Measurements from ENCODE around the gene DNM3.

The DNM3 gene

DNA sequence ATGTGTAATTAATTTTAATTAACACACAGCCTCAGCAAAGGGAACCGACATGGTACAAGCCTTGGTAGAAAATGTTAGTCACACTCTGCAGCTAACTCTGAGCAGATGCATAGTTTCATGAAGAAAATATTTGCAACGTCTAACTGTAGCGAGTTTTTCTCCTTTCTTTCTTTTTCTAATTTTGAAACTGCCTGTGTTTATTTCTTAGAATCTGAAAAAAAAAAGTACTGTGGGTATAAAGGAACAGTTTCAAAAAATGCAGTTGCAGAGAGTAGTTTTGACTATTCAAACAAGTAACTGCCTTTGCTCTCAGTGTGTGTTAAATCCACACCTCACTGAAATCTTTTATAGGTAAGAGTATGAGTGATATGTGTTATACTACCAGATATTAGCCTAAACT, 429.3 kb downstream of the DNM3 start:
- TF ChIP-seq, protein P1, sequence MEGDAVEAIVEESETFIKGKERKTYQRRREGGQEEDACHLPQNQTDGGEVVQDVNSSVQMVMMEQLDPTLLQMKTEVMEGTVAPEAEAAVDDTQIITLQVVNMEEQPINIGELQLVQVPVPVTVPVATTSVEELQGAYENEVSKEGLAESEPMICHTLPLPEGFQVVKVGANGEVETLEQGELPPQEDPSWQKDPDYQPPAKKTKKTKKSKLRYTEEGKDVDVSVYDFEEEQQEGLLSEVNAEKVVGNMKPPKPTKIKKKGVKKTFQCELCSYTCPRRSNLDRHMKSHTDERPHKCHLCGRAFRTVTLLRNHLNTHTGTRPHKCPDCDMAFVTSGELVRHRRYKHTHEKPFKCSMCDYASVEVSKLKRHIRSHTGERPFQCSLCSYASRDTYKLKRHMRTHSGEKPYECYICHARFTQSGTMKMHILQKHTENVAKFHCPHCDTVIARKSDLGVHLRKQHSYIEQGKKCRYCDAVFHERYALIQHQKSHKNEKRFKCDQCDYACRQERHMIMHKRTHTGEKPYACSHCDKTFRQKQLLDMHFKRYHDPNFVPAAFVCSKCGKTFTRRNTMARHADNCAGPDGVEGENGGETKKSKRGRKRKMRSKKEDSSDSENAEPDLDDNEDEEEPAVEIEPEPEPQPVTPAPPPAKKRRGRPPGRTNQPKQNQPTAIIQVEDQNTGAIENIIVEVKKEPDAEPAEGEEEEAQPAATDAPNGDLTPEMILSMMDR (IDR thresholded peaks at IDR 0.05; ENCODE audit: low read length, missing control alignments), result no peak

DNA sequence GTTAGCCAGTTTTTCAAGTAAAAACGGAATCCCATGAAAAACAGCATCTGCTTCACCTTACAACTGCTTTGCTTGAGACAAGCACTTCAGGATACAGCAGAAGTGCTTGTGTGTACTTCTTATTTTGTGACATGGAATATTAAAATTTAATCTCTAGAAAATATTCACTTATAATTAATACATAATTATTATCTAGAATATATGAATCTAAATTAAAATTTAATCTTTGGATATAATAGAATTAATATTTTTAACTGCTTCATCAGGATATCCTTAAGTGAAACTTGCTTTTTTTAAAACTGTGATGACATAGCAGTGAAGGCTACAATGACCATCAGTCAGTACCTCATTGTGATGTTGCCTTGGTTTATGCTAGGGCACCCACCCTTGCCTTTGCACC, 430.8 kb downstream of the DNM3 start:
- TF ChIP-seq, protein P1 (IDR thresholded peaks at IDR 0.05; ENCODE audit: low read length, missing control alignments), result no peak
- no peak for DNase-seq (ENCODE audit: low read depth)
- H3K4me3 ChIP-seq (replicated peaks; ENCODE audit: low read depth, low read length), result no peak overlapping the region

More for the DNA sequence above, 429.3 kb downstream of the DNM3 start:
- no peak overlapping the region for H3K4me3 ChIP-seq (replicated peaks; ENCODE audit: low read depth, low read length)
- DNase-seq (ENCODE audit: low read depth), result no peak

DNA sequence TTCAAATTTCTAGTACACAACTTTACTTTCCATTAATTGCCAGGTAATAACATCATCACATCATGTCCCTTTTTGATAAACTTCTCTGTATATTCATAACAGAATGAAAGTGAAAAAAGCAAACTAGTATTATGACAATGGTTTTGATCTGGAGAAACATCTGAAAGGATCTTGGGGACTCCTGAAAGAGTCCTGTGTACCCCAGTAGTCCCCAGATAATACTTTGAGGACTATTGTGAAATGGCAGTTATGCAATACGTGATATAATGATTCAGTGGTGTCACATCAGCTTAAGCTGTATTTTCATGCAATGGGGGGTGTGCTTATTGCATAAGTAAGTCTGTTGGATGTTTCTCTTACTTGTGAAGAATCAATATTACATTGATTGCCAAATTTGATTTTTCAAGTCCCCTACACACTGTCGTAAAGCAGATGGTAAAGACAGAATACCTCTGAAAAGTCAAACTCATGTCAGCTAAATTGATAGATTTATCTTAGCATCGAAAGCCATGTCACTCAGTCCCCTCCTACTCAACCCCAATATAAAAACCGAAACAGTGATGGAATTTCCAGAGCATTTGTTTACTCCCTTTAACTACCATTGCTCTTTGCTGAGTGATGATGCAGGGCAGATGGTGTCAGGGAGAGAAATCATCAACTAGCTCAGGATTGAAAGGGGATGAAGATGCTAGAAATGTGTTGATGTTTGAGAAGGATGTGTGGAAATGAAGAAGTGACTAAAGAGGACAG, 432.5 kb downstream of the DNM3 start:
- no peak overlapping the region for H3K4me3 ChIP-seq (replicated peaks; ENCODE audit: low read depth, low read length)
- TF ChIP-seq, protein P1 (IDR thresholded peaks at IDR 0.05; ENCODE audit: low read length, missing control alignments), result no peak
- peak; percentile 22 for DNase-seq (ENCODE audit: low read depth)

DNA sequence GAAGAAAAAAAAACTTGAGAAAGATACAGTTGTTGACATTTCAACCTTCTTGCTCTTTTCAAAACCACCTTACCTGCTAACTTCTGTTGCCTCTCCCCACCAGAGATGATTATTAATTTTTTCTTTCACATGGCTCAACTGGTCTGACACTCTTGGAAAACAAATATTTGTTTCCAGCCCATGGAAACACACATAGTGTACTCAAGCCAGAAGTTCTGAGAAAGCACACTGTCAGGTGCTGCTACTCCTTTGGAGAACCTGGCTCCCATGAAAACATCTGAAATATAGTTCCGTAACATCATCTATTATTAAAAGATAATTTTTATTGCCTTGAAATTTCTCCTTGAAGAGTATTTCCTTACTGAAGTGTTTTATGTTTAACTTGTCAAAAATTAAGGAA, 434.2 kb downstream of the DNM3 start:
- no peak for DNase-seq (ENCODE audit: low read depth)
- TF ChIP-seq, protein P1 (IDR thresholded peaks at IDR 0.05; ENCODE audit: low read length, missing control alignments), result no peak
- H3K4me3 ChIP-seq (replicated peaks; ENCODE audit: low read depth, low read length), result no peak overlapping the region

DNA sequence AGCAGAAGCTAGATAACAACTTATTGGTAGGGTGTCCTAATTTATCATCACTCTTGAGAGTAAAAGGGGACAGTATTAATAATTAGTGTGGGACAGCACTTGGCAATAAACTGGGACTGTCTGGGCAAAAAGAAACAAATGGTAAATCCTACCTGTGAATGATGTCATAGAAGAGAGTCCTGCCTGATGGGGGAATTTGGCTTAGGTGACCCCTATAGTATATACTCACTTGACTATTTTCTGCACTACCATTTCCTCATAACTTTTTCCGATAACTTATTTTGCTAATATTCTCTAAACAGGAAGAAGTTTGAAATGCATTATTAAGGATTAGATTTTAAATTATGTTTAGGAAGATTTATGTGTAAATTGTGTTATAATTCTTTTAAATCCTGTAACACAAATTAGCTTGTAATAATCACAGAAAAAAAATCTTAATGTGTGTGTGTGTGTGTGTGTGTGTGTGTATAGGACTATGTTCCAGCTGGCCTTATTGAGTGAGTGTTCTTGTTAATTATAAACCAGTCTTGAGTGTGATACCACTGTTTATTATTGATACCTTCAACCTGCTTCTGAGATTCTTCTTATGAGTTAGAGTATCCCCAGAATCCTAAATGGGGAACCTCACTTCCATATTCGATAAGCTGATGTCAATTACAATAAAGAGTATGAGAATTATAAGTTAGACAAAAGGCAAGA, 435.0 kb downstream of the DNM3 start:
- no peak overlapping the region for H3K4me3 ChIP-seq (replicated peaks; ENCODE audit: low read depth, low read length)
- TF ChIP-seq, protein P1 (IDR thresholded peaks at IDR 0.05; ENCODE audit: low read length, missing control alignments), result no peak

DNA sequence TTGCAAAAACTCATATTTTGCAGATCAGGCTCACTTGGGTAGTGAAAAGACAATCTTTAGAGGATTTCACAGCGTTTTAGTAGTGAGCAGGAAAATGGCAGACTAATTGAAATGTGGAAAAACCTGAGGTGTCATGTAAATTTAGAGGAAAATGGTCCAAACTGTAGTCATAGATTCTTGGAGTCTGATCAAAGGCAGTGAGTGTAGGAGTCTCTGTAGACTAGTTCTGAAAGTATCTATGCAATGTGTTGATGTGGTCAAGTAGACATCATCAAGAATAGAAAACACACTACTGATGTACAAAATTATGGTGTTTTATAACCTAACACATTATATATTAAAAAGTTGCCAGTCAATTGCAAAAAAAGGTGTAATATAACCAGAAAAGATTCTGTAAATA, 436.0 kb downstream of the DNM3 start:
- DNase-seq (ENCODE audit: low read depth), result peak; percentile 42
- no peak overlapping the region for H3K4me3 ChIP-seq (replicated peaks; ENCODE audit: low read depth, low read length)
- TF ChIP-seq, protein P1 (IDR thresholded peaks at IDR 0.05; ENCODE audit: low read length, missing control alignments), result no peak

More for the DNA sequence above, 435.0 kb downstream of the DNM3 start:
- no peak for DNase-seq (ENCODE audit: low read depth)
